NCI-H2081 treated with DMSO at 0.1 percent for 48 hours (cell line): ENCODE measurements around the gene BFAR.
"Not testable (repeated sequence)": the region's sequence is repeated elsewhere in the genome, so short reads cannot be mapped to it uniquely, and the experiment has no call there.

Experiments
- DNase-seq: peaks from one replicate; lab custom pipeline; 2025; lab: John Stamatoyannopoulos, UW

BFAR gene

DNA sequence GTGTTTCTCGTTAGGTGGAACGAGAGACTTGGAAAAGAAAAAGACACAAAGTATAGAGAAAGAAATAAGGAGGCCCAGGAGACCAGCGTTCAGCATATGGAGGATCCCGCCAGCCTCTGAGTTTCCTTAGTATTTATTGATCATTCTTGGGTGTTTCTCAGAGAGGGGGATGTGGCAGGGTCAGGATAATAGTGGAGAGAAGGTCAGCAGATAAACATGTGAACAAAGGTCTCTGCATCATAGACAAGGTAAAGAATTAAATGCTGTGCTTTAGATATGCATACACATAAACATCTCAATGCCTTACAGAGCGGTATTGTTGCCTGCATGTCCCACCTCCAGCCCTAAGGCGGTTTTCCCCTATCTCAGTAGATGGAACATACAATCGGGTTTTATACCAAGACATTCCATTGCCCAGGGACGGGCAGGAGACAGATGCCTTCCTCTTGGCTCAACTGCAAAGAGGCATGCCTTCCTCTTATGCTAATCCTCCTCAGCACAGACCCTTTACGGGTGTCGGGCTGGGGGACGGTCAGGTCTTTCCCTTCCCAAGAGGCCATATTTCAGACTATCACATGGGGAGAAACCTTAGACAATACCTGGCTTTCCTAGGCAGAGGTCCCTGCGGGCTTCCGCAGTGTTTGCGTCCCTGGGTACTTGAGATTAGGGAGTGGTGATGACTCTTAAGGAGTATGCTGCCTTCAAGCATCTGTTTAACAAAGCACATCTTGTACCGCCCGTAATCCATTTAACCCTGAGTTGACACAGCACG is 3.6 kb downstream of the BFAR start:
- DNase-seq = not testable (repeated sequence)

DNA sequence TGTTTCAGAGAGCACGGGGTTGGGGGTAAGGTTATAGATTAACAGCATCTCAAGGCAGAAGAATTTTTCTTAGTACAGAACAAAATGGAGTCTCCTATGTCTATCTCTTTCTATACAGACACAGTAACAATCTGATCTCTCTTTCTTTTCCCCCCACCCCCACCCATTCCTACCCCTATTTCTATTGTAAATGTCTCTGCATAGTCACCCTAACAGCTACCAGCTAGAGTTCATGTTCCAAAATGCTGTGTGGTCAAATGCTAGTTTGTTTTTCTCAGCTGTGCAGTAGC is 4.1 kb downstream of the BFAR start:
- not testable (repeated sequence) for DNase-seq

DNA sequence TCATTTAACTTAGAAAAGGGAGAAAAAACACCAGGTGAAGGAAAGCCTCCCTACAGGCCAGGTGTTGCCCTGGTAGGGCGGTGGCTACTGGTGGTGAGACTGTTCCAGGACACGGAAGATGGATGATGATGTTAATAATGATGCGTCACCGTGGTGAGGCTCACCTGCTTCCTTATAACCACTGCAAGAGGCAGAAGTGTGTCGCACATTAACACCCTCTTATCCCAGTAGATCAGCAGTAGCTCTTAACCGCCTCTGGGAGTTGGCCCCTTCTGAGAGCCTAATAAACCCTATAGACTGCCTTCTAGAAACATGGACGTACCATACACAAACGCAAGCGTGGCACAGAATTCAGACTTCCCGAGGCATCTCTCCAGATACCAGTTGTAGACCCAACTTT is 7.8 kb downstream of the BFAR start:
- no peak for DNase-seq

DNA sequence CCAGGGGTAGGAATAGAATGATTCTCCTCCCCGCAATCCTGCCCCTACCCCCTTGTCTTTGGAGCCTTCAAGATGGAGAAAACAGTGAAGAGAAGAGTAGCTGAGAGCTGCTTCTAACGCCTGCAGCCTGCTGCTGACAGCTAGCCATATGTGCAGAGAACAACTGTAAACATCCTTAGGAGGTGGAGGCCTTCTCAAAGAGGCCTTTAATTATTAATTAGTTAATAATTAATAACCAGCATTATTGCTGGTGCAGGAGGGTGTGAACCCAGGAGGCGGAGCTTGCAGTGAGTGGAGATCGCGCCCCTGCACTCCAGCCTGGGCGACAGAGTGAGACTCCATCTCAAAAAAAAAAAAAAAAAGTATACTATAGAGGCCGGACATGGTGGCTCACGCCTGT is 8.5 kb downstream of the BFAR start:
- DNase-seq = no peak

DNA sequence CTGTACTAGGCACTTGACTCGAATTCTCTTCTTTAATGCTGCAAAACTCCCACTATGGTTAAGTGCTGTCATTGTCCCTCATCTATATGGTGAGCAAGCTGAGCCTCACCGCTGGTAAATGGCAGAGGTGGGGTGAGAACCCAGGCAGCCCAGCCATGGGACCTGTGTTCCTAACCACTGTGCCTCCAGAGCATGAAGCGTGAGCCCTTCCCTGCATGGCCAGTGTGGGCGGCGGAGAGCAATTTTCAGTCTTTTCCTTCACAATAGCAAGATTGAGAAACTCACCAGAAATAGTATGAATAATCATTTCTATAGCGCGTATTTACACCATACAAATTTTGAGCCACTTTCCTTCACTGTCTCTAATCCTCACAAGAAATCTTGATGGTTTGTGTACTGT is 9.2 kb downstream of the BFAR start:
- no peak for DNase-seq

DNA sequence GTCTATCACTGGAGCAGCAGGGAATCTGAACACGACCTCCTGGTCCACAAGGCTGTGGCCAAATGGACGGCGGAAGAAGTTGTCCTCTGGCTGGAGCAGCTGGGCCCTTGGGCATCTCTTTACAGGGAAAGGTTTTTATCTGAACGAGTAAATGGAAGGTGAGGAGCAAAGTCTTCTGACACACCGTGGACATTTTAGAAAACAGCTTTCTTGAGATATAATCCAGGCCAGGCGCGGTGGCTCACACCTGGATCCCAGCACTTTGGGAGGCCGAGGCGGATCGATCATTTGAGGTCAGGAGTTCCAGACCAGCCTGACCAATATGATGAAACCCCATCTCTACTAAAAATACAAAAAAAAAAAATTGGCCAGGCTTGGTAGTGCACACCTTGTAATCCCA is 17.1 kb downstream of the BFAR start:
- DNase-seq = no peak

DNA sequence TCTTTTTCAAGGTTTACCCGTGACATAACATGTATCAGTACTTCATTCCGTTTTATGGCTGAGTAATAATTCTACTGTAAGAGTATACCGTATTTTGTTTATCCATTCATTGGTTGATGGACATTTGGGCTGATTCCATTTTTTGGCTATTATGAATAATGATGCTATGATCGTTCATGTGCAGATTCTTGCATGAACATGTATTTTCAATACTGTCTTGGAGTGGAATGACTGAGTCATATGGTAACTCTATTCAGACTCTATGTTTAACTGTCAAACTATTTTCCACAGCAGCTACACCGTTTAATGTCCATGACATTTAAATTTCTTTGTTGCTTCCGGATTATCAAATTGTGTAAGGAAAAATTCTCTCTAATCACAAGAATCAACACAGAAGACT is 17.9 kb downstream of the BFAR start:
- no peak for DNase-seq

DNA sequence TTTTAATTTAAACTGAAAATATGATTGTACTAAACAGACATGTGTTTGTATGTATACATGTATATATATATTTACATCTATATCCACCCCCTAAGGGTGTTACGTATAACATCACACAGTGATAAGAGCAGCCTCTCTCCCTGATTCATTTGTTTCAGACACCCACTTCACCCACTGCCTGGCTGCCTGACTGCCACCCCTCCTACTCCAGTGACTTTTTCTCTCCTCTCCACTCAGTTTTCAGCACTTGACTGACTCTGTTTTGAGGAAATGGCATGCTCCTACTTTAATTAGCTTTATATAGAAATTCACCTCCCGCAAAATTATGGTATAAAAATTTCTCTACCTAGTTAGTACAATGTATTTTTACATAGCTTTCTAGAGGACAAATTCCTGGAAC is 20.0 kb downstream of the BFAR start:
- no peak for DNase-seq

DNA sequence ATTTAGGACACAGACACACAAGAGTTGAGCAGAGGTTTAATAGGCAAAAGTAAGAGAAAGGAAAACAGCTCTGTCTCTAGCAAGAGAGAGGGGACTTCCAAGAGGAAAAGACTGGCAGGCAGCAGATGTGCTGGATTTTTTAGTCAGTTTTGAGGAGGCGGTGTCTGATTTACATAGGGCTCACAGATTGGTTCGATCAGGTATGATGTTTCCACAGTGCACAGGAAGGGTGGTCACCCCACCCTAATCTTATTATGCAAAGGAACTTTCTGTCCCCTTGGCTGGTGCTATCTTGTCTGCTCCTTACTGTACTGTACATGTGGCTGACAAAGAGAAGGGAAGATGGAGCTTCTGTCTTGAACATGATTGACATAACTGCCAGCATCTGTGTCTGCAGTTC is 25.3 kb downstream of the BFAR start:
- DNase-seq = no peak

DNA sequence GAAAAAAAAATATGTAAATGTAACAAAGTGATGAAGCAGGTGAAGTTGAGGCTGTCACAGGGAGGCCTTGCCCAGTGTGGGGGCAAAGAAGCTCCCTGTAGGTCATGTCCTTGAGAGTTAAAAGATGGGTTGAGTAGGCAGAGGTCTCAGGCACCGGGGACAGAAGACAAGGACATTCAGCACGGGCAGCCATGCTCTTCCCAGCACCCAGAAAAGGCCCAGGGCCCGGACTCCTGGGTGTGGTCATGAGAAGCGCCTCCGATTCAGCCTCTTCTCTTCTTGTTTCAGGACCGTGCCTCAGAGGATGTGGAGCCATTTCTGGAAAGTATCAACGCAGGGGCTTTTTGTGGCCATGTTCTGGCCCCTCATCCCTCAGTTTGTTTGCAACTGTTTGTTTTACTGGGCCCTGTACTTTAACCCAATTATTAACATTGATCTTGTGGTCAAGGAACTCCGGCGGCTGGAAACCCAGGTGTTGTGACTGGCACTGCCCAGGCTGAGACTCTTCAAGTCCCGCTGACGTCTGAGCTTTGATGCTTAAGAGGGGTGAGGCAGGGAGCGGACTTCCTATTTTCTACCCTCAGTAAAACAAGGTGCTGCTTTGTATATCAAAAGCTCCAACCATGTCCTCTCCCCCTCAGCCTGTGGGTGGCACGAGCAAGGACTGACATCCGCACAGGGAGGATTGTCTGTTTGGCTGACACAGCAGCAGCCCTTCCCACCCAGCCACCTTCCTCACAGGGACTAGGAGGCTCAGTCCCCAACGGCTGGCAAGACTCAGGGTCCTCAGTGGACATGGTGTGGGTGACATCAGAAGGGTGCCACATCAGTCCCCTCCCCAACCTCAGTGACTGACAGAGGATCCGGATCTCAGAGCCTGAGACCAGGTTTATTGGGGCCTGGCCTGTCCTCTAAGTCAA is 34.9 kb downstream of the BFAR start:
- DNase-seq = no peak

DNA sequence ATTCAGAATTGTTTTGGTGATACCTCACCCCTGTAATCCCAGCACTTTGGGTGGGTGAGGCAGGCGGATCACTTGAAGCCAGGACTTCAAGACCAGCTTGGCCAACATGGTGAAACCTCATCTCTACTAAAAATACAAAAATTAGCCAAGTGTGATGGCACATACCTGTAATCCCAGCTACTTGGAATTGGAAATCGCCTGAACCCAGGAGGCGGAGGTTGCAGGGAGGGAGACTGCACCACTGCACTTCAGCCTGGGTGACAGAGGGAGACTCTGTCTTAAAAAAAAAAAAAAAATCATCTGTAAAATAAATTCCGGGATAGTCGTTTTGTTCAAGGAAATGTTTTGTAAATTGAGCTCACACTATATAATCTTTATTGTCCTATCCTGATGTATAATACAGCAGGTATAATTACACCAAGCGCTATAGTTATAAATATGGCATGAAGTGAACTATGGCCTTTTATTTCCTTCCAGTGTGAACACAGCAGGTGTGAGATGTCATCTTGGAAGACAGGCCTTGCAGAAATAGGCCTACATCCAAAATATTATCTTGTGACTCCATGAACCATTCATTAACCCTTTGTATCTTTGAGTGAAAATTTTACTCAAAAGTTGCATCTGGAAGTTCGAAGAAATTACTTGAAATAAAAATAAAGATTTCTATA is 35.9 kb downstream of the BFAR start:
- DNase-seq = no peak

DNA sequence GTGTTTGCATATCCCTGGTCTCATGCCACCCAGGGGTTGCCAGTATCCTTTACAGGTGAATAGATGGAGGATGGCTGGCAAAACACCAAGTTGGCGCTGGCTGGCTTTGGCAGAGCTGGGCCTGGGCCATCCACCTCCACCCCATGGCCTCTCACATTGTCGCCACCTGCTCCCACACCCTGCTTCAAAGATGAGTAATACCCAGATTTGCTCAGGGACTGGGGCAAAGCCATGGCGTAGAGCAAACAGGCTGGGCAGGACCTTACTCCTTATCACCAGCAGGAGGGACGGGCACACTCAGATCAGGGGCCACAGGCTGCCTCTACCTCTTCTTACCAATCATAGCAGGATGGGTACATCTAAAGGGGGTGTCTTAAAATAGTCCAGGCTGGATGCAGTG is 37.0 kb downstream of the BFAR start:
- DNase-seq = peak; percentile 32

DNA sequence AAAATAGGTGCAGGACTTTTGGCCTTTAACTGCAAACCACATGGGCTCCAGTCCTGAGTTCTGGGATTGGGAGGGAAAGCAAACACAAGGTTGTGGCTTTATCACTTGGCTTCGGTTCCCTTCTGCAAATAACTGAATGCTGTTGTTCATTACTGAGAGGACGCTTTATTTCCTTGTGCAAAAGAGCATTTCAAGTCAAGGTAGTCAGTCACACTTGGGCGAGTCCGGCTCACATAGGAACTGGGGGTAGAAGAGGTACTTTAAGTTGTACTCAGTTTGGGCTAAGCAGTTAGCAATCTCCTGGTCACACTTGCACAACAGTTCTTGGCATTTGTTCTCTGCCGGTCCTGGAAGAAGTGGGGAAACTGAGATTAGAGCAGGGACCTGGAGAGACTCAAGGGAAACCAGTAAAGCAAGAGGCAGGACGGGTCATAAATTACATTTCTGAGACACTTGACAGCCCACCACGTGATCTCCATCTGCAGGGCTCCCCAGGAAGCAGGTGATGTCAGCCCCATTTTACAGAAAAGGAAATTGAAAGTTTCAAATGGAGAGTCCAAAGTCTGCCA is 39.7 kb downstream of the BFAR start:
- no peak for DNase-seq

DNA sequence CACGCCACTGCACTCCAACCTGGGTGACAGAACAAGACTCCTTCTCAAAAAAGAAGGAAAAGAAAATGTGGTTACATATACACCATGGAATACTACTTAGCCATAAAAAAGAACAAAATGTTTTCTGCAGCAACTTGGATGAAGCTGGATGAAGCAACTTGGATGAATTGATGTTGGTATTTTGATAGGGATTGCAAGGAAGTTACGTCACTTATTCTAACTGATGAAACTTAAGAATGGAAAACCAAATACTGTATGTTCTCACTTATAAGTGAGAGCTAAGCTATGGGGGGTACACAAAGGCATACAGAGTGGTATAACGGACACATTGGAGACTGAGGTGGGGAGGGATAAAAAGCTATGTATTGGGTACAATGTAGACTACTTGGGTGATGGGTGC is 43.9 kb downstream of the BFAR start:
- DNase-seq = no peak

DNA sequence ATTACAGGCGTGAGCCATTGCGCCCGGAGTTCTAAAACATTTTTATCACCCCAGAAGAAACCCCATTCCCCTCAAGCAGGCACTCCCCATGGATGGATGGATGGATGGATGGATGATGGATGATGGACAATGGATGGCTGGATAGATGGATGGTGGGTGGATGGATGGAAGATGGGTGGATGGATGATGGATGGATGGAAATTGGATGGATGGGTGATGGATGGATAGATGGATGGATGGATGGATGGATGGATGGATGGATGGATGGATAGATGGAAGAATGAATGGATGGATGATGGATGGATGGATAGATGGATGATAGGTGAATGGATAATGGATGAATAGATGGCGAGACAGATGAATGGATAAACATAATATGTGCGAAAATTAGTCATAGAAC is 44.9 kb downstream of the BFAR start:
- DNase-seq = no peak

DNA sequence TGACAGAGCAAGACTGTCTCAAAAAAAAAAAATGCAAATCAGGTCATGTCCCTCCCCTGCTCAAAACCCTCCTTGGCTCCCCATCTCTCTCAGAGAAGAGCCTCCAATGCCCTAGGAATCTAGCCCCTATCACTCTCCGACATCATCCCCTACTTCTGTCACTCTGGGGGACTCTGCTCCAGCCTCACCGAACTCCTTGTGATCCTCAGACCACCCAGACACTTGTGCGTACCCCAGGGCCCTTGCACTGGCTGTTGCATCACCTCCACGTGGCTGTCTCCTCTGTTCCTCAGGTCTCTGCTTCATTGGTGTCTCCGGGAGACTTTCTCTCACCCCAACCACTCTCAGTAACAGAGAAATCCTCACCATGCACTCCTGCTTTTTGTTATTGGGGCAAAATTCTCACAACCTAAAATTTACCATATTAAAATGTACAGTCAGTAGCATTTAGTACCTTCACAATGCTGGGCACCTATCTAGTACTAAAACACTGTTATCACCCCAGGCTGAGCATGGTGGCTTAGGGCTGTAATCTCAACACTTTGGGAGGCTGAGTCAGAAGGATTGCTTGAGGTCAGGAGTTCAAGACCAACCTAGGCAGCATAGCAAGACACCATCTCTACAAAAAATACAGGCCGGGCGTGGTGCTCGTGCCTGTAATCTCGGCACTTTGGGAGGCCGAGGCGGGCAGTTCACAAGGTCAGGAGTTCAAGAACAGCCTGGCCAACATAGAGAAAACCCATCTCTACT is 46.2 kb downstream of the BFAR start:
- no peak for DNase-seq

DNA sequence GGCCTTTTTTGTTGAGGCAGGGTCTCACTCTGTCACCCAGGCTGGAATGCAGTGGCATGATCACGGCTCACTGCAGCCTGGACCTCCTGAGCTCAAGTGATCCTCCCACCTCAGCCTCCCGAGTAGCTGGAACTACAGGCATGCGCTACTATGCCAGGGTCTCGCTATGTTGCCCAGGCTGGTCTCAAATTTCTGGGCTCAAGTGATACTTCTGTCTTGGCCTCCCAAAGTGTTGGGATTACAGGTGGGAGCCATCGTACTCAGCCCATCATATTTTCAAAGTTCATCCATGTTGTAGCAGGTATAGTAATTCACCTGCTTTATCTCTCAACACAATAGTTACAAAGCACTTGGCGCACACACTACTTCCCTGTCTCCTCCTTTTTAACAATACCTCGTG is 47.6 kb downstream of the BFAR start:
- DNase-seq = not testable (repeated sequence)

DNA sequence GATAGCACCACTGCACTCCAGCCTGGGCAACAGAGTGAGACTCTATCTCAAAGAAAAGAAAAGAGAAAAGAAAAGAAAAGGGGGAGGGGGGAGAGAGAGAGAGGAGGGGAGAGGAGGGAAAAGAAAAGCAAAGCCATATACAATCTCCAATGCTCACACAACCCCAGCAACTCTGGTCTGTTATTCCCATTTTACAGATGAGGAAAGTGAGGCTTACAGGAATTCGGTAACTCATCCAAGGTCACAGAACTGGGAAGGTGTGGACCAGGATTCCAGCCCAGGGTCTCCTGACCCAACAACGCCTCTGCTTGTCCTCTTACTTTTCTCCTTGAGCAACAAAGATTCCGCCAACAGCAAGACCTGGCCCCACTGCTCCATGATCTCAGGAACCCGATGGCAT is 48.4 kb downstream of the BFAR start:
- DNase-seq = no peak

DNA sequence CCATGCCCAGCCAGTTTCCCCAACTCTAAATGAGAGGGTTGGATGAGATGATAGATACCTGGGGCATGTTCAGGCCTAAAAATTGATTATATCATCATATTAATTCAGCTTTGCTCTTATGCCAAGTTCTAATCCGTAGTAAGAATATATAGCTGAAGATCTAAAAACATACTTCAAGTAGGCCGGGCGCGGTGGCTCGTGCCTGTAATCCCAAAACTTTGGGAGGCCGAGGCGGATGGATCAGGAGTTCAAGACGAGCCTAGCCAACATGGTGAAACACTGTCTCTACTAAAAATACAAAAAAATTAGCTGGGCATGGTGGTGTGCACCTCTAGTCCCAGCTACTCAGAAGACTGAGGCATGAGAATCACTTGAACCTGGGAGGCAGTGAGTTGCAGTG is 49.4 kb downstream of the BFAR start:
- no peak for DNase-seq

DNA sequence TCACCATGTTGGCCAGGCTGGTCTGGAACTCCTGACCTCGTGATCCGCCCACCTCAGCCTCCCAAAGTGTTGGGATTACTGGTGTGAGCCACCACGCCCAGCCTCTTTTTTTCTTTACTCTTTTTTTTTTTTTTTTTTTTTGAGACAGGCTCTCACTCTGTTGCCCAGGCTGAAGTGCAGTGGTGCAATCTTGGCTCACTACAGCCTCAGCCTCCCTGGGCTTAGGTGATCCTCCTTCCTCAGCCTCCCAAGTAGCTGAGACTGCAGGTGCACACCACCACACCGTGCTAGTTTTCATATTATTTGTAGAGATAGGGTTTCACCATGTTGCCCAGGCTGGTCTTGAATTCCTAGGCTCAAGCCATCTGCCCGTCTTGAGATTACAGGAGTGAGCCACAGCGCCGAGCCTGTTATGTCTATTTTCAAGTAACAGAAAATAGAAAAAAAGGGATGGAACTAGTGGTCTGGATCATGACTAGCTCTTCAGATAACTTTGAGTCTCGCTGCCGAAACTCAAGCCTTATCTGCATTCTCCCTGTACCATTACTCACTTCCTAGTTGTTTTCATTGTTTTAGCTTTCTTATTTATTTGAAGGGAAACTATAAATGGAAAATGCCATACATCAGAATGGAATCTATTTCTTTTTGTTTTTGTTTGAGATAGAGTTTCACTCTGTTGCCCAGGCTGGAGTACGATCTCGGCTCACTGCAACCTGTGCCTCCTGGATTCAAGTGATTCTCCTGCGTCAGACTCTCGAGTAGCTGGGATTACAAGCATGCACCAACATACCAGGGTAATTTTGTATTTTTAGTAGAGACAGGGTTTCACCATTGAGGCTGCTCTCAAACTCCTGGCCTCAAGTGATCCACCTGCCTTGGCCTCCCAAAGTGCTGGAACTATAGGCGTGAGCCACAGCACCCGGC is 53.4 kb downstream of the BFAR start:
- not testable (repeated sequence) for DNase-seq

DNA sequence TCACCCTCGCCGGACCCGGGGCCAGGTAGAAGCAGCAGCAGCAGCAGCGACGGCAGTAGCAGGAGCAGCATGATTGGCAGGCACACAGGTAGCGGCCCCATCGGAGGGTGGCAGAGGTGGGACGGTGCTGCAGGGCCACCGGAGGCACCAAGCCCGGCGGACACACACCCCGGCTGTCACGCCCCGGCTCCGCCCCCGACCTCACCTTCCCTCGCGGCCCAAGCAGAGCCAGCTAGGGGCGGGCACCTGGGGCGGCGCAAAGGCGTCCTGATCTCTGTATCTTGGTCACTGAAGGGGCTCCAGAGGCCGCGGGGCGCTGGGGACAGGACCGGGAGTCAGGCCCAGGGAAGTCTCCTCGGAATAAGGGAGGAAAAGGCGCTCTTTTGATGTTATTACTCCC is 61.4 kb downstream of the BFAR start, which contains the start of gene PLA2G10:
PLA2G10 (minus strand) TSS at position 180 of the 400 bp plus-strand sequence; CDS start at position 101, 79 bp downstream.
- not testable (repeated sequence) for DNase-seq
